Mammary epithelial cell (primary cell): Measurements from ENCODE around the gene LYPD5.
"Not testable (repeated sequence)": the region's sequence is repeated elsewhere in the genome, so short reads cannot be mapped to it uniquely, and the experiment has no call there.

ENCODE experiments used
- CTCF ChIP-seq, 2 donors: IDR thresholded peaks in 1 of 2; conservative IDR thresholded peaks in 1 of 2; 2 replicates each; pipeline ENCODE4 v1.5.1; 2011 to 2012; ENCODE audit warnings: inconsistent platforms in 2 of 2, low read length in 2 of 2, mild to moderate bottlenecking in 2 of 2, control low read depth in 1 of 2, low read depth in 1 of 2; ENCODE audit not compliant: insufficient read depth in 1 of 2; ENCODE audit errors: extremely low read depth in 1 of 2
- EZH2 ChIP-seq: IDR thresholded peaks from 2 replicates; pipeline ENCODE4 v1.6.1; 2012; ENCODE audit warnings: low read length, inconsistent platforms, borderline replicate concordance

DNA sequence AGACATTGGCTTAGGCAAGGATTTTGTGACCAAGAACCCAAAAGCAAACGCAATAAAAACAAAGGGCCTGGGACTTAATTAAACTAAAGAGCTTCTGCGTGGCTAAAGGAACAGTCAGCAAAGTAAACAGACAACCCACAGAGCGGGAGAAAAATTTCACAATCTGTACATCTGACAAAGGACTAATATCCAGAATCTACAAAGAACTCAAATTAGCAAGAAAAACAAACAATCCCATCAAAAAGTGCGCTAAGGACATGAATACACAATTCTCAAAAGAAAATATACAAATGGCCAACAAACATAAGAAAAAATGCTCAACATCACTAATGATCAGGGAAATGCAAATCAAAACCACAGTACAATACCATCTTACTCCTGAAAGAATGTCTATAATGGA is 22.3 kb upstream of the LYPD5 start:
- not testable (repeated sequence) for TF ChIP-seq CTCF (conservative IDR thresholded peaks at IDR 0.05 in 1 of 2, IDR thresholded peaks at IDR 0.05 in 1 of 2; ENCODE audit: extremely low read depth in 1 of 2, insufficient read depth in 1 of 2, low read depth in 1 of 2, low read length in 2 of 2); EZH2
